Skeletal muscle tissue (tissue), 4 donors: Measurements from ENCODE around the gene AFDN. TPM values are rescaled to one million over a fixed set of nuclear protein-coding genes. Genes with fewer than 3 reads are reported as not detected.
"Not testable (repeated sequence)": the region's sequence is repeated elsewhere in the genome, so short reads cannot be mapped to it uniquely, and the experiment has no call there.

Source experiments
- H3K27ac ChIP-seq: one replicate; pipeline ENCODE4 v1.7.0; 2013; ENCODE audit warnings: mild to moderate bottlenecking, low read depth, low read length, inconsistent platforms
- H3K27me3 ChIP-seq, 3 donors: one replicate each; pipeline ENCODE4 v1.7.0; 2013; ENCODE audit warnings: low read length in 3 of 3; ENCODE audit not compliant: control insufficient read depth in 3 of 3, insufficient read depth in 3 of 3
- H3K36me3 ChIP-seq, 3 donors: one replicate each; pipeline ENCODE4 v1.7.0; 2013; ENCODE audit warnings: low read length in 3 of 3; ENCODE audit not compliant: control insufficient read depth in 3 of 3, insufficient read depth in 3 of 3
- H3K4me1 ChIP-seq, 3 donors: one replicate each; pipeline ENCODE4 v1.7.0; 2013; ENCODE audit warnings: low read length in 3 of 3, mild to moderate bottlenecking in 3 of 3; ENCODE audit not compliant: control insufficient read depth in 3 of 3, insufficient read depth in 3 of 3
- H3K4me3 ChIP-seq, 3 donors: one replicate each; pipeline ENCODE4 v1.7.0; 2013; ENCODE audit warnings: low read length in 3 of 3
- H3K9ac ChIP-seq, 3 donors: one replicate each; pipeline ENCODE4 v1.7.0; 2013; ENCODE audit warnings: low read length in 3 of 3, mild to moderate bottlenecking in 3 of 3, moderate library complexity in 2 of 3, low read depth in 1 of 3
- H3K9me3 ChIP-seq, 3 donors: one replicate each; pipeline ENCODE4 v1.7.0; 2013; ENCODE audit warnings: low read length in 3 of 3; ENCODE audit not compliant: control insufficient read depth in 3 of 3
- total RNA-seq: library from RNA; depleted of rRNA; stranded (reverse); fragments of >200 nt; gene quantifications from one replicate; pipeline ENCODE4 v1.2.3, GENCODE V29; 2014
- donor health status: Osteomylitis.

Gene AFDN
- total RNA-seq, 1 donor from 2014 or later: 40.7 TPM

DNA sequence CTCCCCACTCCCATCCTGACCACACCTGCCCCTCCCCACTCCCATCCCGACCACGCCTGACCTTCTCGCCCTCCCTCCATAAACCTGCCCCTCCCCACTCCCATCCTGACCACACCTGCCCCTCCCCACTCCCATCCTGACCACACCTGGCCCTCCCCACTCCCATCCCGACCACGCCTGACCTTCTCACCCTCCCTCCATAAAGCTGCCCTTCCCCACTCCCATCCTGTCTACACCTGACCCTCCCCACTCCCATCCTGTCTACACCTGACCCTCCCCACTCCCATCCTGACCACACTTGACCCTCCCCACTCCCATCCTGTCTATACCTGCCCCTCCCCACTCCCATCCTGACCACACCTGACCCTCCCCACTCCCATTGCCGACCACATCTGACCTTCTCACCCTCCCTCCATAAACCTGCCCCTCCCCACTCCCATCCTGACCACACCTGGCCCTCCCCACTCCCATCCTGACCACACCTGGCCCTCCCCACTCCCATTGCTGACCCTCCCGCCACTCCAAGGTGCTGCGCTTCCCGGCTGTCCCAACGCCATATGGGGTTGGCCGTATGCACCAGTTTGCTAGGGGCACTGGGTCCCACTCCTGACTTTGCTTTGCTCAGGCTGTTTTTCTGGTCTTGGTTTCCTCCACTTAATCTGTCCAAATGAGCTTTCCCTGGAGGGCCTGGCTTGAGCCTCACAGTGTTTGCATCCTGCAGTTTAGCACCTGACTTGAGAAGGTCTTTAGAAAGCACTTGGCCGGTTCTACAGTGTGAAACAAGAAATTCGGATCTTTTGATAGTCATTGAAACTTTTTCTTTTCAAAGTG lies 173.7 kb downstream of the AFDN start:
- Histone ChIP-seq H3K9me3 (no peaks in the 10 kb centered on the region), H3K4me1 (peaks cover 0 to 3% (median 0%) of the 10 kb centered on the region in 3 donors), H3K4me3 (no peak overlapping the region), H3K27me3 (peaks cover 0 to 17% (median 6%) of the 10 kb centered on the region in 3 donors), H3K36me3 (no peaks in the 10 kb centered on the region), H3K27ac (no peak overlapping the region), H3K9ac (no peak overlapping the region)

DNA sequence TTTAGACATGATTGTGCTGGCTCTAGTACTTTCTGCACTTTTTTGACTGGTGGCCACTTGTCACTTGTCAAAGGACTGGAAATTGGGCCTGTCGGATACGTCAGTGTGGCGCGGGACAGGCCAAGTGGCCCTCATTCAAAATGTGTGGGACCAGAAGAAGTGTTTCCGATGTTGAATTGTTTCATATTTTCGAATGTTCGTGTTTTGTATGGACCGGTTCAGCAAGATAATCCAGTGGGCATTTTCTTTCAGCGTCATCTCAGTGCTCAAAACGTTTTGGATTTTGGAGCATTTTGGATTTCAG lies 174.3 kb downstream of the AFDN start:
- Histone ChIP-seq H3K27ac (no peak overlapping the region), H3K9ac (no peak overlapping the region), H3K27me3 (peaks cover 0 to 17% (median 6%) of the 10 kb centered on the region in 3 donors), H3K4me3 (no peak overlapping the region), H3K9me3 (no peaks in the 10 kb centered on the region), H3K4me1 (peaks cover 0 to 3% (median 0%) of the 10 kb centered on the region in 3 donors), H3K36me3 (no peaks in the 10 kb centered on the region)

DNA sequence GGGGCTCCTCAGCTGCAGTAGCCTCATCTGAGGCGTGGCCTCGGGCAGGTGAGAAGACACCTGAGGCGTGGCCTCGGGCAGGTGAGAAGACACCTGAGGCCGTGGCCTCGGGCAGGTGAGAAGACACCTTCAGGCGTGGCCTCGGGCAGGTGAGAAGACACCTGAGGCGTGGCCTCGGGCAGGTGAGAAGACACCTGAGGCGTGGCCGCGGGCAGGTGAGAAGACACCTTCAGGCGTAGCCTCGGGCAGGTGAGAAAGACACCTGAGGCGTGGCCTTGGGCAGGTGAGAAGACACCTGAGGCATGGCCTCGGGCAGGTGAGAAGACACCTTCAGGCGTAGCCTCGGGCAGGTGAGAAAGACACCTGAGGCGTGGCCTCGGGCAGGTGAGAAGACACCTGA lies 174.8 kb downstream of the AFDN start:
- H3K36me3 ChIP-seq, H3K4me3 ChIP-seq, H3K4me1 ChIP-seq, H3K27ac ChIP-seq, H3K9me3 ChIP-seq, H3K9ac ChIP-seq: not testable (repeated sequence)
- H3K27me3 ChIP-seq: peaks cover 0 to 17% (median 6%) of the 10 kb centered on the region in 3 donors

GRCh38 chr6:168002804-168003203 lies 176.1 kb downstream of the AFDN start:
- H3K4me1 ChIP-seq: peaks cover 0 to 3% (median 0%) of the 10 kb centered on the region in 3 donors
- peaks cover 0 to 14% (median 6%) of the 10 kb centered on the region in 3 donors for H3K27me3 ChIP-seq
- no peak overlapping the region for H3K9ac ChIP-seq
- no peaks in the 10 kb centered on the region for H3K9me3 ChIP-seq
- no peak overlapping the region for H3K27ac ChIP-seq
- no peak overlapping the region for H3K4me3 ChIP-seq
- H3K36me3 ChIP-seq: no peaks in the 10 kb centered on the region

DNA sequence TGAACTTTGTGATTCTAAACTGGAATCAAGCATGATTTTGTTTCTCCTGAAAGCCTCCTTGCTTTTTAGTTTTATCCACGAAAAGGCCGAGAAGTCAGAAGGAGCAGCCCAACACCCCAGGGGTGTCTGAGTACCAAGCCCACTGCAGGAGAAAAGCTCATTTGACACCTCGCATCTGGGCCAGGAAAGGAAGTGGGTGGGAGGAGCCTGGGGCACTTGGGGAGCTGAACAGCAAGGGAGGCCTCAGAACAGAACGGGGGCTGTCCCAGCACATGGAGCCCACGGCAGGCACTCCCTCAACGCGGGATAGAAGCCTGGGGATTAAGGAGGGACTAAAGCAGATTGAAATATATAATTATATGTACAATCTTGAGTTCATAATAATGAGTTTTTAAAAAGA lies 177.3 kb downstream of the AFDN start:
- Histone ChIP-seq H3K9ac (no peak overlapping the region), H3K4me3 (no peak overlapping the region), H3K27ac (peak overlapping the region; percentile 2), H3K9me3 (no peaks in the 10 kb centered on the region), H3K36me3 (no peaks in the 10 kb centered on the region), H3K27me3 (peaks cover 0 to 12% (median 6%) of the 10 kb centered on the region in 3 donors), H3K4me1 (peaks cover 0 to 3% (median 0%) of the 10 kb centered on the region in 3 donors)

GRCh38 chr6:168004945-168005344 lies 178.2 kb downstream of the AFDN start:
- Histone ChIP-seq H3K9me3 (no peaks in the 10 kb centered on the region), H3K4me3 (no peak overlapping the region), H3K27me3 (peaks cover 0 to 7% (median 6%) of the 10 kb centered on the region in 3 donors), H3K27ac (no peak overlapping the region), H3K36me3 (no peaks in the 10 kb centered on the region), H3K9ac (no peak overlapping the region), H3K4me1 (peaks cover 0 to 3% (median 0%) of the 10 kb centered on the region in 3 donors)

GRCh38 chr6:168005796-168006195 lies 179.1 kb downstream of the AFDN start:
- peaks cover 0 to 6% (median 5%) of the 10 kb centered on the region in 3 donors for H3K27me3 ChIP-seq
- H3K9ac ChIP-seq: no peak overlapping the region
- no peak overlapping the region for H3K4me3 ChIP-seq
- H3K36me3 ChIP-seq: no peaks in the 10 kb centered on the region
- H3K27ac ChIP-seq: no peak overlapping the region
- H3K4me1 ChIP-seq: peaks cover 0 to 3% (median 0%) of the 10 kb centered on the region in 3 donors
- H3K9me3 ChIP-seq: peaks cover 0 to 5% (median 0%) of the 10 kb centered on the region in 3 donors

DNA sequence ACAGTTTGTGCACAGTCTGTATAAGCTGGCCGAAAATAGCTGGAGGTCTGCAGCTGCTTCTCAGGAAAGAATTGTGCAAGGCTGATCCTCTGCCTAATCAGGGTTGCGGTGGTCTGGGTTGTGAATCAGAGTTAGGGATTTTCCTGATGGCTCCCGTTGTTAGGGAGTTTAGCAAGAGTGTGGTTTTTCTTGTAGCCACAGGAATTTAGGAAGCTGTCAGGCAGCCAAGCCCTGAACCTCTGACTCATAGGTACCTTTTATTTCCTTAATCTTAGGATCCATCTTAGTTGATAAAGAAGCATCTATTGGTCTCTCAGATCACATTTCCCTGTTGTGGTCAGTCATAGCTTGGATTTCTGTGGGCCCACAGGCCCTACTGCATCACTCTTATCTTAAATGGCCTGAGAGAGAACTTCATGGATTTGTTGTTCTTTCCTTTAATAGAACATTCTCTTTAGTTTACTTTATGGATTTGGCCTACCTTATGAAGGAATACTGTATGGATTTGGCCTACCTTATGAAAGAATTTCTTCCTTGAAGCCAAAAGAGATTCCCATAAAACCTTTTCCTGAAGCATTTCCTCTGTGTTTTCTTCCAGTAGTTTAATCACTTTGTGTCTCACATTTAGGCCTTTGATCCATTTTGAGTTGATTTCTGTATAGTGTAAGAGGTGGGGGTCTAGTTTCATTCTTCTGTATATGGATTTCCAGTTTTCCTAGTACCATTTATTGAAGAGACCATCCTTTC lies 181.1 kb downstream of the AFDN start:
- no peak overlapping the region for H3K4me3 ChIP-seq
- peak overlapping the region; percentile 3 for H3K27ac ChIP-seq
- peaks cover 0 to 3% (median 0%) of the 10 kb centered on the region in 3 donors for H3K4me1 ChIP-seq
- no peak overlapping the region for H3K9ac ChIP-seq
- H3K9me3 ChIP-seq: peaks cover 0 to 8% (median 0%) of the 10 kb centered on the region in 3 donors
- H3K36me3 ChIP-seq: no peaks in the 10 kb centered on the region
- H3K27me3 ChIP-seq: peaks cover 0 to 8% (median 6%) of the 10 kb centered on the region in 3 donors

DNA sequence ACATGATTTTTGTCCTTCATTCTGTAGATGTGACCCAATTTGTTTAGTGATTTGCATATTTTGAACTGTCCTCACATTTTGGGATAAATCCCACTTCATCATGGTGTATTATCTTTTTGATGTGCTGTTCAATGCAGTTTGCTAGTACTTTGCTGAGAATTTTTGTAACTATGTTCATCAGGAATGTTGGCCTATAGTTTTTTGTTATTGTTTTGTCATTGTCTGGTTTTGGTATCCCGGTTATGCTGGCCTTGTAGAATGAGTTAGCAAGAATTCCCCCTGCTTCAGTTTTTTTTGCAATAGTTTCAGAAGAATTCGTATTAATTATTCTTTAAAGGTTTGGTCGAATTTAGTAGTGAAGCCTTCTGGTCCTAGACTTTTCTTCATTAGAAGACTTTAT lies 182.6 kb downstream of the AFDN start:
- Histone ChIP-seq H3K4me1 (peaks cover 0 to under 1% (median 0%) of the 10 kb centered on the region in 3 donors), H3K27ac (no peak overlapping the region), H3K36me3 (no peaks in the 10 kb centered on the region), H3K9me3 (peaks cover 0 to 8% (median 0%) of the 10 kb centered on the region in 3 donors), H3K27me3 (peaks cover 0 to 8% (median 4%) of the 10 kb centered on the region in 3 donors), H3K9ac (no peak overlapping the region), H3K4me3 (no peak overlapping the region)

- peaks cover 0 to 10% (median 0%) of the 10 kb centered on the region in 3 donors for H3K4me1 ChIP-seq
- H3K9me3 ChIP-seq: peaks cover 0 to 8% (median 0%) of the 10 kb centered on the region in 3 donors
- H3K4me3 ChIP-seq: no peak overlapping the region
- no peaks in the 10 kb centered on the region for H3K36me3 ChIP-seq
- H3K9ac ChIP-seq: no peak overlapping the region
- H3K27ac ChIP-seq: no peak overlapping the region
- H3K27me3 ChIP-seq: peaks cover 0 to 5% (median 2%) of the 10 kb centered on the region in 3 donors
Observed at GRCh38 chr6:168011291-168011690, 184.6 kb downstream of the AFDN start.
